GM12875 (cell line): ENCODE measurements around the gene IFT74.

Experiments
- H3K4me3 ChIP-seq: one replicate; pipeline ENCODE4 v1.5.1; 2011; ENCODE audit warnings: low read depth, low read length, control low read depth
- TF ChIP-seq, protein P1 (sequence below): IDR thresholded peaks from 2 replicates; pipeline ENCODE4 v1.5.1; 2011; ENCODE audit warnings: low read depth, mild to moderate bottlenecking, control low read depth, inconsistent platforms, low read length, moderate library complexity, borderline replicate concordance; ENCODE audit not compliant: insufficient read depth

Gene IFT74

GRCh38 chr9:26973989-26974388 is 17.8 kb downstream of the IFT74 start:
- TF ChIP-seq, protein P1, sequence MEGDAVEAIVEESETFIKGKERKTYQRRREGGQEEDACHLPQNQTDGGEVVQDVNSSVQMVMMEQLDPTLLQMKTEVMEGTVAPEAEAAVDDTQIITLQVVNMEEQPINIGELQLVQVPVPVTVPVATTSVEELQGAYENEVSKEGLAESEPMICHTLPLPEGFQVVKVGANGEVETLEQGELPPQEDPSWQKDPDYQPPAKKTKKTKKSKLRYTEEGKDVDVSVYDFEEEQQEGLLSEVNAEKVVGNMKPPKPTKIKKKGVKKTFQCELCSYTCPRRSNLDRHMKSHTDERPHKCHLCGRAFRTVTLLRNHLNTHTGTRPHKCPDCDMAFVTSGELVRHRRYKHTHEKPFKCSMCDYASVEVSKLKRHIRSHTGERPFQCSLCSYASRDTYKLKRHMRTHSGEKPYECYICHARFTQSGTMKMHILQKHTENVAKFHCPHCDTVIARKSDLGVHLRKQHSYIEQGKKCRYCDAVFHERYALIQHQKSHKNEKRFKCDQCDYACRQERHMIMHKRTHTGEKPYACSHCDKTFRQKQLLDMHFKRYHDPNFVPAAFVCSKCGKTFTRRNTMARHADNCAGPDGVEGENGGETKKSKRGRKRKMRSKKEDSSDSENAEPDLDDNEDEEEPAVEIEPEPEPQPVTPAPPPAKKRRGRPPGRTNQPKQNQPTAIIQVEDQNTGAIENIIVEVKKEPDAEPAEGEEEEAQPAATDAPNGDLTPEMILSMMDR = no peak
- no peak overlapping the region for H3K4me3 ChIP-seq

- TF ChIP-seq, protein P1 = no peak
- no peak overlapping the region for H3K4me3 ChIP-seq
Measured at GRCh38 chr9:26974927-26975326, 18.7 kb downstream of the IFT74 start.

DNA sequence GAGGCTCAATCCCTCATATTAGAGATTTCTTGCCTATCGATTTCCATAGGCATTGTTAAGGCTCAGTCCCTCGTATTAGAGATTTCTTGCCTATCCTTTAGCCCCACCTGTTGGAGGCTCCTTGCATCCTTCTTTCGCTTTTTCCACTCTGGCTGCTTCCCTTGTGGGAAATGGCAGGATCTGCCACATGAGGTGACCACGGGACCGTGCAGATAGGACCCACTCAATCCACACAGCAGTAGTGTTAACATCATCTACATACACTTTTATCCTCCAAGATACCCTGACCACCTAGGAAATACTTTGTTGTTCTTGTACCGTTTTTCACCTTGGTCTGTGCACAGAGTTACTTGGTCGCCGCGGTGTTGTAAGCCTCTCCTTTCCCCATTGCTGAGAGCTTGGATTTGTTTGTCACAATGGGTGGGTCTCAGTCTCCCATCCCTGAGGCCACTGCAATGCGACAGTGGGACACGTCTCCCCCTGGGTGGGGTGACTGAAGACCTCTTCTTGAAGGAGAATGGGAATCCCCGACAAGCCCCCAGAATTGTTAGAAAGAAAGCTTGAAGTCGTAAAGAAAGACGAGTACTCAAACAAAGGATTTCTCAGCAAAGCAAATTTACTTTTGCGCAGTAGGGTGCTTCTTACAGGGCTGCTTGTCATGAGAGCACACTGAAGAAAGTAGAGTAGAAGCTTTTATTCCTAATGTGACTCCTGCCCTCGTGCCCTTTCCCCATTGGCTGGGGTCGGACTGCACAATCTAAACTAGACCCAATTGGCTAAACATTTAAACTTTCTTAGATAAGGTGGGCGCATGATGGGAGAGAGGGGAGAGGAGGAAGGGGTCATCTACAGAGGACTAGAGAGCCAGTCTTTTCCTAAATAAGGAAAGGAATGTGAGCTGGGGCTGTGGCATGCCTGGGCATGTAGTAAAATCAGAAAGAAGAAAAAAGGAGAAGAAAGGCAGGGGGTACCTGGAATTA is 19.8 kb downstream of the IFT74 start:
- TF ChIP-seq, protein P1 = 0 out of 2 replicates have a peak, but pooled peaks have one; percentile 7
- no peak overlapping the region for H3K4me3 ChIP-seq

GRCh38 chr9:26983340-26983739 is 27.1 kb downstream of the IFT74 start:
- no peak overlapping the region for H3K4me3 ChIP-seq
- TF ChIP-seq, protein P1 = no peak

DNA sequence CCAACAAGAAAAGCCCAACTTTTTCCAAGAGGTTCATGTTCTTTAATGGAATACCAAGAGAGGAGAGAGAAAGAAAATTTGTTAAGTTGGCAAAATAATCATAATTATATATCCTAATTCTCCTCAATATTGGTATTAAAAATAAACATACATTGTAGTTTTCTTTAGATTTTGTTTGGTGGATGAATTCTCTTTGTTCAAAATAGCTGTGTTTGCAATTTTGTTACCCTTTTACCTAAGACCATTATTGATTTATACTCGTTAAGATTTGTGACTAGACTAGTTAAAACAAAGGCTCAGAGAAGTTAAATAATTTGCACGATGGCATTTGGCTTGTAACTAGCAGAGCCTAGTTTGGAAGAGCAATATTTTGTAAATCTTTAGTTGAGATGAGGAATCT is 39.6 kb downstream of the IFT74 start:
- TF ChIP-seq, protein P1 = no peak
- H3K4me3 ChIP-seq = no peak overlapping the region

- TF ChIP-seq, protein P1 = no peak
- H3K4me3 ChIP-seq = no peak overlapping the region
Measured at GRCh38 chr9:27003426-27004077, 47.3 kb downstream of the IFT74 start.
